Measurements from ENCODE around the gene SALL4.

DNA sequence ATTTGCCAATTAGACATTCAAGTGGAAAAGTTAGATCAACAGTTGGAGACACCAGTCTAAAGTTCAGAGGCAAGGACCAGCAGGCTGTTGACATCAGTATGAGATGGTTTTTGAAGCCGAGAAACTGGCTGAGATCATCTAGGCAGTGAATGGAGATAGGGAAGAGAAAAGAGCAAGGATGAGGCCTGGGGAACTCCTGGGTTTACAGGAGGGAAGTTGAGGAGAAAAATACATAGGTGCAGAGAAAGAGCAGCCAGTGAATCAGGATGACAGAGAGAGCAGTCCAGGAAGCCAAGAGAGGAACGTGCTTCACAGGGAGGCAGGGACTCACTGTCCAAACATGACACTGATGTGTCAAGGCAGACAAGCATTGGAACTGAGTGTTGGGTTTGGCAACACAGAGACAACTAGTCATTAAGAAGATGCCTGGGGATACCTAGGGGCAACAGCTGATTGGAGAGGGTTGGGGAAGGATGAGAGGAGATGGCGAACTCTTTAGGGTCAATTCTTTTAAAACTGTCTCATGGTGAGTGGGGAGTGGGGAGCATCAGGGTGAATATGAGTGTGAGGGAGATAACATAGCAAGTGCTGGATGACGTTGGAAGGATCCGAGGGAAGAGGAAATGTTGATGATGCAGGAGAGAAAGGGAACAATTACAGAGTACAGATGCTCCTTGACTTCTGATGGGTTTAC is 13.2 kb upstream of the SALL4 start:
- TF ChIP-seq POLR2A (IDR thresholded peaks at IDR 0.05): no peak
- TF ChIP-seq, protein P1, sequence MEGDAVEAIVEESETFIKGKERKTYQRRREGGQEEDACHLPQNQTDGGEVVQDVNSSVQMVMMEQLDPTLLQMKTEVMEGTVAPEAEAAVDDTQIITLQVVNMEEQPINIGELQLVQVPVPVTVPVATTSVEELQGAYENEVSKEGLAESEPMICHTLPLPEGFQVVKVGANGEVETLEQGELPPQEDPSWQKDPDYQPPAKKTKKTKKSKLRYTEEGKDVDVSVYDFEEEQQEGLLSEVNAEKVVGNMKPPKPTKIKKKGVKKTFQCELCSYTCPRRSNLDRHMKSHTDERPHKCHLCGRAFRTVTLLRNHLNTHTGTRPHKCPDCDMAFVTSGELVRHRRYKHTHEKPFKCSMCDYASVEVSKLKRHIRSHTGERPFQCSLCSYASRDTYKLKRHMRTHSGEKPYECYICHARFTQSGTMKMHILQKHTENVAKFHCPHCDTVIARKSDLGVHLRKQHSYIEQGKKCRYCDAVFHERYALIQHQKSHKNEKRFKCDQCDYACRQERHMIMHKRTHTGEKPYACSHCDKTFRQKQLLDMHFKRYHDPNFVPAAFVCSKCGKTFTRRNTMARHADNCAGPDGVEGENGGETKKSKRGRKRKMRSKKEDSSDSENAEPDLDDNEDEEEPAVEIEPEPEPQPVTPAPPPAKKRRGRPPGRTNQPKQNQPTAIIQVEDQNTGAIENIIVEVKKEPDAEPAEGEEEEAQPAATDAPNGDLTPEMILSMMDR (IDR thresholded peaks at IDR 0.05): no peak

Measured in prostate gland (tissue), 2 donors.